Ishikawa (cell line): ENCODE results near the gene BNIP5.
A peak's percentile ranks its signal among the peaks of the same experiment; 100 is the strongest.

ENCODE experiments used
- CEBPB ChIP-seq: IDR thresholded peaks from 2 replicates; pipeline ENCODE4 v1.6.1; 2012
- CREB1 ChIP-seq: IDR thresholded peaks from 2 replicates; pipeline ENCODE4 v1.6.1; 2012; ENCODE audit warnings: low read depth
- EGR1 ChIP-seq: IDR thresholded peaks from 2 replicates; pipeline ENCODE4 v1.6.1; 2012
- EP300 ChIP-seq: IDR thresholded peaks from 2 replicates; pipeline ENCODE4 v1.6.1; 2012; ENCODE audit warnings: borderline replicate concordance
- FOXM1 ChIP-seq: IDR thresholded peaks from 2 replicates; pipeline ENCODE4 v1.6.1; 2012; ENCODE audit warnings: low read depth, borderline replicate concordance
- NFIC ChIP-seq: IDR thresholded peaks from 2 replicates; pipeline ENCODE4 v1.6.1; 2012
- RAD21 ChIP-seq: IDR thresholded peaks from 2 replicates; pipeline ENCODE4 v1.6.1; 2012; ENCODE audit warnings: low read depth
- REST ChIP-seq: IDR thresholded peaks from 2 replicates; pipeline ENCODE4 v1.6.1; 2012; ENCODE audit warnings: low read depth, mild to moderate bottlenecking
- TAF1 ChIP-seq: IDR thresholded peaks from 2 replicates; pipeline ENCODE4 v1.6.1; 2012; ENCODE audit warnings: low read depth, mild to moderate bottlenecking
- TCF12 ChIP-seq: IDR thresholded peaks from 2 replicates; pipeline ENCODE4 v1.6.1; 2012; ENCODE audit warnings: low read depth
- TEAD4 ChIP-seq: IDR thresholded peaks from 2 replicates; pipeline ENCODE4 v1.6.1; 2012
- YY1 ChIP-seq: IDR thresholded peaks from 2 replicates; pipeline ENCODE4 v1.6.1; 2012; ENCODE audit warnings: low read depth
- ZBTB7A ChIP-seq: IDR thresholded peaks from 2 replicates; pipeline ENCODE4 v1.6.1; 2012; ENCODE audit warnings: low read depth
- TF ChIP-seq, protein P1 (sequence below): IDR thresholded peaks from 2 replicates; pipeline ENCODE4 v1.6.1; 2012
- TF ChIP-seq, protein P2 (sequence below): IDR thresholded peaks from 2 replicates; pipeline ENCODE4 v1.6.1; 2012

The BNIP5 gene

GRCh38 chr6:36371211-36371610 is 34.5 kb upstream of the BNIP5 start:
- TF ChIP-seq YY1: no peak
- TF ChIP-seq CEBPB: no peak
- no peak for TF ChIP-seq EGR1
- TF ChIP-seq EP300: no peak
- TF ChIP-seq RAD21: no peak
- no peak for TF ChIP-seq TCF12
- no peak for TF ChIP-seq TEAD4
- TF ChIP-seq, protein P1, sequence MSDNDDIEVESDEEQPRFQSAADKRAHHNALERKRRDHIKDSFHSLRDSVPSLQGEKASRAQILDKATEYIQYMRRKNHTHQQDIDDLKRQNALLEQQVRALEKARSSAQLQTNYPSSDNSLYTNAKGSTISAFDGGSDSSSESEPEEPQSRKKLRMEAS: no peak
- TF ChIP-seq ZBTB7A: no peak
- TF ChIP-seq, protein P2, sequence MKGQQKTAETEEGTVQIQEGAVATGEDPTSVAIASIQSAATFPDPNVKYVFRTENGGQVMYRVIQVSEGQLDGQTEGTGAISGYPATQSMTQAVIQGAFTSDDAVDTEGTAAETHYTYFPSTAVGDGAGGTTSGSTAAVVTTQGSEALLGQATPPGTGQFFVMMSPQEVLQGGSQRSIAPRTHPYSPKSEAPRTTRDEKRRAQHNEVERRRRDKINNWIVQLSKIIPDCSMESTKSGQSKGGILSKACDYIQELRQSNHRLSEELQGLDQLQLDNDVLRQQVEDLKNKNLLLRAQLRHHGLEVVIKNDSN: no peak
- no peak for TF ChIP-seq NFIC

DNA sequence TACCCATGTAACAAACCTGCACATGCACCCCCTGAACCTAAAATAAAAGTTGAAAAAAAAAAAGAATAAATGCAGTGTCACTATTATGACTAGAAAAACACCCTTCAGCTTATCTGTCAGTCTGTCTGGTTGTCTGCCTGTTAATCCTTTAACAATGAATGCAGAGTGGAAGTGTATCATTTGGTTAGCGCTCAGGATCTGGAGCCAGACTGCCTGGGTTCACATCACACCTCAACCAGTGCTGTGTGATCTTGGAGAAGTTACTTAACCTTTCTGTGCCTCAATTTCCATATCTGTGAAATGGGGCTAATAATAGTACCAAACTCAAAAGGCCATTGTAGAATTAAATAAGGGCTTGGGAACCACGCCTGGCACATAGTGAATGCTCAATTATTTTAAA is 34.0 kb upstream of the BNIP5 start:
- no peak for TF ChIP-seq TEAD4
- TF ChIP-seq, protein P2: no peak
- no peak for TF ChIP-seq TAF1
- no peak for TF ChIP-seq NFIC
- TF ChIP-seq YY1: no peak
- TF ChIP-seq CREB1: no peak

GRCh38 chr6:36368921-36369865 is 32.5 kb upstream of the BNIP5 start:
- TF ChIP-seq YY1 (no peak), NFIC (no peak), CEBPB (peak; percentile 26; the same call in 1 of the 2 replicates)

DNA sequence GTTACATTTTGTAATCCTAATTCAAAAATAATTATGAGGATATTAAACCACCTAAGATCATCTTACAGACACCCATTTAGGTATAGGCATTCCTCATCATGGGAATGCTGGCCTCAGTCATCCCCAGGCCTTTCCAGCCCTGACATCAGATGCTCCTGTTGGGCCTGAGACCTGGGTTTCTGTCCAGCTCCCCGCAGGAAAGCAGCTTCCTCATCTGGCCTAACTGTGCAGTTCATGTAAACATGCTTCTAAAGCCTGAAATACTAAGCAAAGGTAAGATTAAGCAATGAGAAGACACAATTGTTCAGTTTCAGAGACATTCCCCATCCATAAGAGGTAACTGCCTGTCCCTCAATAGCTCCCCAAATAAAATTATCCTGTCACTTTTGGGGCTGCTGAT is 31.7 kb upstream of the BNIP5 start:
- TF ChIP-seq RAD21 (no peak), TAF1 (no peak)

DNA sequence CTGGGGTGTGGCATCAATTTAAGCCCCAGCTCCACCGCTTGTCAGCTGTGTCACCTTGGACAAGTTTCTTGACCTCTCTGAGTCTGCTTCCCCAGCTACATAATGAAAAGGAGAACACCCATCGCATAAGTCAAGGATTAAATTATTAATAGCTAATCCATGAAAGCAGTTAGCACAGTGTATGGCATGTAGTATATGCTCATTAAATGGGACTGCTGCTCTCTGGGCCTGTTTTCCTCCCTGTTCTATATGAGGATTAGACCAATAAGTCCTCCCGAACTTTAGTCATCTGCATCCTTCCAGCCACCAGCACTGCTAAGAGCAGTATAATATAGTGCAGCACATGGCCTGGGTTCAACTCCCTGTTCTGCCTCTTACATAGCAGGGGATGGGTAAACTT is 31.1 kb upstream of the BNIP5 start:
- no peak for TF ChIP-seq TCF12
- TF ChIP-seq YY1: no peak
- TF ChIP-seq, protein P2: no peak
- TF ChIP-seq CREB1: no peak
- TF ChIP-seq, protein P1: no peak
- no peak for TF ChIP-seq REST
- no peak for TF ChIP-seq RAD21
- TF ChIP-seq TEAD4: no peak
- no peak for TF ChIP-seq EP300
- TF ChIP-seq ZBTB7A: no peak

DNA sequence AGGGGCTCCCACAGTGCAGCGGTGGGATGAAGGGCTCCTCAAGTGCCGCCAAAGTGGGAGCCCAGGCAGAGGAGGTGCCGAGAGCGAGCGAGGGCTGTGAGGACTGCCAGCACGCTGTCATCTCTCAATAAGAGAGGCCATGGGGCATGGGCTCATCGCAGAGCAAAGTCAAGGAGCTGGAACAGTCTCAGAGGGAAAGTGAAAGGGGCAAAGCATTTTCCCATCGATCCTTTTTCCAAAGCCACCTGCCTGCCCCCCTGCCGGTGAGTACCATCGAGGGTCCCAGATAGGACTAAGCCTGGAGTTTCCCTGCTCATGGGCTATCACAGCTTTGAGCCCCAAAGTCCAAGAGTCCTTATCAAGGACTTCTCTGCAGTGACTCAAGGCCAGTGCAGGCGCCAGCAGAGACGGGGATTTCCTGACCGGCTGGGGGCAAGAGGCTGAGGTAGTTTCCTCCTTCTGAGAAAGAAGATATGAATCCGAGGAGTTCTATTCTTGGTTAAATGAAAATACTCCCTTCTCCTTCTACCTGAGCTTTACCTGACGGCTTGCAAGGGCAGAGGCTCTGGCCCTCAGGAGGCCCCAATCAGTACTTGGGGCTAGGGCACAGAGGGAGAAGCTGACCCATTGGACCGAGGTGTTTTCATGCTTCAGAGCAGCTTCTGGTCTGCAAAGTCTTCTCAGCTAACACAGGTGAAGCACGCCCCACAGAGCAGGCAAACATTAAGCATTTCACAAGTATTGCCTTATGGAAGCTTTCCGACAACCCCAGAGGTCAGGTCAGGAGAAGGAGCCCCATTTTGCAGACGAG is 28.2 kb upstream of the BNIP5 start:
- TF ChIP-seq FOXM1 (no peak), YY1 (no peak)

- TF ChIP-seq NFIC: no peak
These were observed 26.1 kb upstream of the BNIP5 start for GRCh38 chr6:36362551-36363370.
